Mucosa of rectum (tissue), 2 donors: Measurements from ENCODE around the gene TCF20.

Experiments used
- H3K27ac ChIP-seq, 2 donors: one replicate each; pipeline ENCODE4 v1.7.0; 2013; ENCODE audit warnings: inconsistent platforms in 2 of 2, low read depth in 2 of 2, low read length in 2 of 2
- H3K27me3 ChIP-seq, 2 donors: one replicate each; pipeline ENCODE4 v1.7.0; 2013; ENCODE audit warnings: low read length in 2 of 2; ENCODE audit not compliant: control insufficient read depth in 2 of 2, insufficient read depth in 2 of 2
- H3K36me3 ChIP-seq, 2 donors: one replicate each; pipeline ENCODE4 v1.7.0; 2013; ENCODE audit warnings: low read length in 2 of 2; ENCODE audit not compliant: control insufficient read depth in 2 of 2, insufficient read depth in 2 of 2
- H3K4me1 ChIP-seq, 2 donors: one replicate each; pipeline ENCODE4 v1.7.0; 2013; ENCODE audit warnings: low read length in 2 of 2, mild to moderate bottlenecking in 1 of 2; ENCODE audit not compliant: control insufficient read depth in 2 of 2, insufficient read depth in 2 of 2
- H3K4me3 ChIP-seq, 2 donors: one replicate each; pipeline ENCODE4 v1.7.0; 2013; ENCODE audit warnings: low read length in 2 of 2
- H3K9ac ChIP-seq, 2 donors: one replicate each; pipeline ENCODE4 v1.7.0; 2013; ENCODE audit warnings: low read length in 2 of 2, low read depth in 1 of 2, mild to moderate bottlenecking in 1 of 2
- H3K9me3 ChIP-seq, 2 donors: one replicate each; pipeline ENCODE4 v1.7.0; 2013; ENCODE audit warnings: low read length in 2 of 2; ENCODE audit not compliant: control insufficient read depth in 2 of 2
- donor health status: healthy.
- donor health status: Normal muscosa, but diverticular disease.

The TCF20 gene

GRCh38 chr22:42263944-42264343 is 6.5 kb downstream of the TCF20 start:
- Histone ChIP-seq H3K9me3 (no peaks in the 10 kb centered on the region), H3K4me3 (no peak overlapping the region), H3K36me3 (no peaks in the 10 kb centered on the region), H3K27me3 (no peaks in the 10 kb centered on the region), H3K27ac (no peak overlapping the region), H3K4me1 (peaks cover 2 to 5% of the 10 kb centered on the region in 2 donors), H3K9ac (no peak overlapping the region)

- Histone ChIP-seq H3K9ac (no peak overlapping the region), H3K27me3 (no peaks in the 10 kb centered on the region), H3K4me3 (no peak overlapping the region)
These were observed 7.5 kb downstream of the TCF20 start for GRCh38 chr22:42262964-42263363.

GRCh38 chr22:42261296-42261695 is 9.2 kb downstream of the TCF20 start:
- no peaks in the 10 kb centered on the region for H3K4me1 ChIP-seq
- no peak overlapping the region for H3K9ac ChIP-seq
- H3K27me3 ChIP-seq: no peaks in the 10 kb centered on the region
- H3K27ac ChIP-seq: no peak overlapping the region
- H3K36me3 ChIP-seq: no peaks in the 10 kb centered on the region
- no peaks in the 10 kb centered on the region for H3K9me3 ChIP-seq
- H3K4me3 ChIP-seq: no peak overlapping the region

More at GRCh38 chr22:42262964-42263363, 7.5 kb downstream of the TCF20 start:
- Histone ChIP-seq H3K4me1 (no peaks in the 10 kb centered on the region), H3K36me3 (no peaks in the 10 kb centered on the region), H3K9me3 (no peaks in the 10 kb centered on the region), H3K27ac (no peak overlapping the region)

- Histone ChIP-seq H3K9ac (no peak overlapping the region), H3K9me3 (no peaks in the 10 kb centered on the region), H3K4me3 (no peak overlapping the region), H3K4me1 (no peaks in the 10 kb centered on the region), H3K36me3 (no peaks in the 10 kb centered on the region), H3K27me3 (no peaks in the 10 kb centered on the region), H3K27ac (no peak overlapping the region)
These were observed 12.3 kb downstream of the TCF20 start for GRCh38 chr22:42258126-42258525.

- no peak overlapping the region for H3K4me3 ChIP-seq
- no peaks in the 10 kb centered on the region for H3K9me3 ChIP-seq
- no peak overlapping the region for H3K27ac ChIP-seq
- no peaks in the 10 kb centered on the region for H3K36me3 ChIP-seq
- H3K9ac ChIP-seq: no peak overlapping the region
- H3K27me3 ChIP-seq: no peaks in the 10 kb centered on the region
- H3K4me1 ChIP-seq: no peaks in the 10 kb centered on the region
These were observed 13.1 kb downstream of the TCF20 start for GRCh38 chr22:42257386-42257785.

GRCh38 chr22:42256930-42257329 is 13.5 kb downstream of the TCF20 start:
- no peaks in the 10 kb centered on the region for H3K27me3 ChIP-seq
- H3K4me1 ChIP-seq: no peaks in the 10 kb centered on the region
- no peak overlapping the region for H3K4me3 ChIP-seq
- H3K9ac ChIP-seq: no peak overlapping the region
- no peak overlapping the region for H3K27ac ChIP-seq
- no peaks in the 10 kb centered on the region for H3K9me3 ChIP-seq
- H3K36me3 ChIP-seq: no peaks in the 10 kb centered on the region

- H3K27me3 ChIP-seq: no peaks in the 10 kb centered on the region
- H3K4me3 ChIP-seq: no peak overlapping the region
- no peaks in the 10 kb centered on the region for H3K9me3 ChIP-seq
- no peak overlapping the region for H3K9ac ChIP-seq
- no peaks in the 10 kb centered on the region for H3K36me3 ChIP-seq
- H3K27ac ChIP-seq: no peak overlapping the region
- no peaks in the 10 kb centered on the region for H3K4me1 ChIP-seq
These were observed 14.2 kb downstream of the TCF20 start for GRCh38 chr22:42256220-42256619.

GRCh38 chr22:42249831-42250230 is 20.6 kb downstream of the TCF20 start:
- Histone ChIP-seq H3K9me3 (no peaks in the 10 kb centered on the region), H3K36me3 (no peaks in the 10 kb centered on the region), H3K27ac (no peak overlapping the region)

GRCh38 chr22:42248995-42249394 is 21.5 kb downstream of the TCF20 start:
- Histone ChIP-seq H3K4me1 (no peaks in the 10 kb centered on the region), H3K36me3 (no peaks in the 10 kb centered on the region), H3K9me3 (no peaks in the 10 kb centered on the region), H3K4me3 (no peak overlapping the region), H3K9ac (no peak overlapping the region), H3K27ac (no peak overlapping the region), H3K27me3 (no peaks in the 10 kb centered on the region)

More at GRCh38 chr22:42249831-42250230, 20.6 kb downstream of the TCF20 start:
- H3K27me3 ChIP-seq: no peaks in the 10 kb centered on the region
- no peak overlapping the region for H3K4me3 ChIP-seq
- no peaks in the 10 kb centered on the region for H3K4me1 ChIP-seq
- H3K9ac ChIP-seq: no peak overlapping the region

- Histone ChIP-seq H3K36me3 (peaks cover 0 to 2% of the 10 kb centered on the region in 2 donors), H3K27ac (no peak overlapping the region), H3K9me3 (no peaks in the 10 kb centered on the region), H3K4me3 (no peak overlapping the region), H3K27me3 (no peaks in the 10 kb centered on the region), H3K9ac (no peak overlapping the region), H3K4me1 (no peaks in the 10 kb centered on the region)
These were observed 22.9 kb downstream of the TCF20 start for GRCh38 chr22:42247596-42247995.

- Histone ChIP-seq H3K27me3 (no peaks in the 10 kb centered on the region), H3K9ac (no peak overlapping the region), H3K4me1 (no peaks in the 10 kb centered on the region), H3K27ac (no peak overlapping the region), H3K4me3 (no peak overlapping the region), H3K36me3 (peaks cover 0 to 2% of the 10 kb centered on the region in 2 donors), H3K9me3 (no peaks in the 10 kb centered on the region)
These were observed 26.7 kb downstream of the TCF20 start for GRCh38 chr22:42243802-42244060.
